Measurements from ENCODE around the gene RNF141.

Gene RNF141

DNA sequence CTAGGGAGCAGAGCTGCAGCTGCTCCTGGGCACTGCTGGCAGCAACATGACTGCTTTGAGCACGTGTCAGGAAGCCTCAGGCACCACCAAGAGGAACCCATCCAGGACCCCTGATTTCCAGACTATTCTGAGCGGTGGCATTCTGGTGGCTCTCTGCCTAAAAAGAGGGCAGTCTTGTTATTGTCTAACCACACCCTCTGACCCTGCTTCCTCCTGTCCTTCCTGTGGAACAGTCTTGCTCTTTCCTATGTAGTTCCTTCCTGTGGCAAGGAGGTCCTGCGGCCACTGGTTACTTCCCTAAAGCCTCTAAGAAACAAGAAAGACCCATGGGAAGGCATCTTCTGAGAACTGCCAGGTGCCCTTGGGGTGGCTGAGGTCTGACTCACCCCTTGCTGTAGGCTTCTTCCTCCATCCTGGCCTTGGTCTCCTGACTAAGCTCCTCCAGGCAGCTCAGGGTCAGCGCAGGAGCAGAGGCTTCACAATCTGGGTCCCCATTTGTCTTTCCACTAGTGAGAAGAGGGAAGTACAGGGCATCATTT, 40.6 kb upstream of the RNF141 start:
- DNase-seq (ENCODE audit: extremely low spot score): no peak
- no peak for TF ChIP-seq CTCF (IDR thresholded peaks at IDR 0.05; ENCODE audit: control extremely low read depth, extremely low read depth, low read depth, missing control alignments)
- POLR2A ChIA-PET: no interaction called here
- CTCF ChIA-PET: no interaction called here

DNA sequence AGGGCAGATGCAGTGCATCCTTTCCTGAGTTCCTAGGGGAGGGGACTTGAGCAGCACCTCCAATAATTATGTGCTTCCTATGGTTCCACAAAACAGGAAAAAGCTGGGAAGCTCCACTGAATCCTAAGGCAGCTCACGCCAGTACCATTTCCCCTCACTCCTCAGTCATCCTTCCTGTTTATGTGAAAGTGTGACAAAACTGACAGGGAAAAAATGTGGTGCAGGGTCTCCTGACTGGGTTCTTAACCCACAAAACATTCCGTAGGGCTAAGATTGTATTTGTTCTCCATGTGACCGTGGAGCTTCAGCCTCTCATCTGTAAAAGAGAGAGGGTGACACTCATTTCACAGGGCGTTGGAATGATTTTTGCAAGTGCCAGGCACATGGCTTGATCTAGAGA, 39.6 kb upstream of the RNF141 start:
- ChIA-PET POLR2A (no interaction called here), CTCF (interaction anchor here (1.1 to 1.4 kb wide), 2 partner anchors 14 kb away, joined by 3 to 5 read pairs; no protein-coding TSS in a partner anchor)
- TF ChIP-seq CTCF (IDR thresholded peaks at IDR 0.05; ENCODE audit: control extremely low read depth, extremely low read depth, low read depth, missing control alignments): no peak
- DNase-seq (ENCODE audit: extremely low spot score): no peak

GRCh38 chr11:10579700-10580099, 38.7 kb upstream of the RNF141 start:
- POLR2A ChIA-PET: no interaction called here
- TF ChIP-seq CTCF (IDR thresholded peaks at IDR 0.05; ENCODE audit: control extremely low read depth, extremely low read depth, low read depth, missing control alignments): no peak
- no peak for DNase-seq (ENCODE audit: extremely low spot score)
- CTCF ChIA-PET: interaction anchor here (1.1 to 1.4 kb wide), 2 partner anchors 13 to 15 kb away, joined by 3 to 5 read pairs; no protein-coding TSS in a partner anchor

- CTCF ChIA-PET: interaction anchor here (1.0 to 1.8 kb wide), 2 partner anchors 12 to 172 kb away, joined by 3 to 6 read pairs; no protein-coding TSS in a partner anchor
- DNase-seq (ENCODE audit: extremely low spot score): no peak
- TF ChIP-seq CTCF (IDR thresholded peaks at IDR 0.05; ENCODE audit: control extremely low read depth, extremely low read depth, low read depth, missing control alignments): no peak
- POLR2A ChIA-PET: no interaction called here
Observed at GRCh38 chr11:10576035-10576398, 35.0 kb upstream of the RNF141 start.

- TF ChIP-seq CTCF (IDR thresholded peaks at IDR 0.05; ENCODE audit: control extremely low read depth, extremely low read depth, low read depth, missing control alignments): no peak
- CTCF ChIA-PET: interaction anchor here (1.0 to 1.8 kb wide), 3 partner anchors 10 to 171 kb away, joined by 3 to 6 read pairs (median 5); no protein-coding TSS in a partner anchor
- POLR2A ChIA-PET: no interaction called here
- no peak for DNase-seq (ENCODE audit: extremely low spot score)
Observed at GRCh38 chr11:10575346-10576034, 34.5 kb upstream of the RNF141 start.

GRCh38 chr11:10573556-10573955, 32.6 kb upstream of the RNF141 start:
- DNase-seq (ENCODE audit: extremely low spot score): no peak
- ChIA-PET CTCF (interaction anchor here (1.6 to 1.8 kb wide), 2 partner anchors 9 to 12 kb away, joined by 5 to 7 read pairs; no protein-coding TSS in a partner anchor), POLR2A (no interaction called here)
- no peak for TF ChIP-seq CTCF (IDR thresholded peaks at IDR 0.05; ENCODE audit: control extremely low read depth, extremely low read depth, low read depth, missing control alignments)

Data from GM10248 (cell line).